Mesothelial cell of epicardium (in vitro differentiated cells): ENCODE data around the gene TUG1. TPM values are rescaled to one million over a fixed set of nuclear protein-coding genes. Genes with fewer than 3 reads are reported as not detected.

Experiments
- DNase-seq, 2 experiments: peaks; one replicate each; pipeline ENCODE4 v3.0.0; 2021; ENCODE audit warnings: low spot score in 2 of 2; ENCODE audit not compliant: unreplicated experiment in 2 of 2
- H3K27ac Mint-ChIP-seq: 2 replicates; pipeline ENCODE4 v1.8.0; 2021; ENCODE audit warnings: mixed read lengths
- H3K27me3 Mint-ChIP-seq: 2 replicates; pipeline ENCODE4 v1.8.0; 2021; ENCODE audit warnings: low read depth, mixed read lengths
- H3K36me3 Mint-ChIP-seq: 2 replicates; pipeline ENCODE4 v1.8.0; 2021; ENCODE audit warnings: mixed read lengths
- H3K4me1 Mint-ChIP-seq: 2 replicates; pipeline ENCODE4 v1.8.0; 2021; ENCODE audit warnings: mixed read lengths
- H3K4me3 Mint-ChIP-seq: 2 replicates; pipeline ENCODE4 v1.8.0; 2021; ENCODE audit warnings: mild to moderate bottlenecking, moderate library complexity, mixed read lengths
- H3K9me3 Mint-ChIP-seq: 2 replicates; pipeline ENCODE4 v1.8.0; 2021; ENCODE audit warnings: mixed read lengths
- CTCF ChIP-seq: fragments of 200-600 bp; sonication (generic); IDR thresholded peaks from one replicate; pipeline ENCODE4 v1.5.0; 2021; ENCODE audit warnings: antibody characterized with exemption; ENCODE audit not compliant: unreplicated experiment
- total RNA-seq: library from RNA; stranded (reverse); gene quantifications from 3 replicates; pipeline ENCODE4 v1.2.1, GENCODE V29; 2021

The TUG1 gene
- total RNA-seq, 1 donor from 2014 or later, result 183 TPM

- H3K27me3 Mint-ChIP-seq, result no peaks in the 10 kb centered on the region
- H3K4me1 Mint-ChIP-seq, result no peaks in the 10 kb centered on the region
- no peak for TF ChIP-seq CTCF
- no peak overlapping the region for H3K27ac Mint-ChIP-seq
- no peak overlapping the region for H3K4me3 Mint-ChIP-seq
- no peaks in the 10 kb centered on the region for H3K9me3 Mint-ChIP-seq
- H3K36me3 Mint-ChIP-seq, result peaks cover 33% of the 10 kb centered on the region
- DNase-seq, result no peak
Measured at GRCh38 chr22:30947173-30947815, 21.8 kb upstream of the TUG1 start.

GRCh38 chr22:30947816-30948454, 21.1 kb upstream of the TUG1 start:
- no peak overlapping the region for H3K27ac Mint-ChIP-seq
- no peak overlapping the region for H3K4me3 Mint-ChIP-seq
- TF ChIP-seq CTCF, result no peak
- no peak for DNase-seq
- H3K36me3 Mint-ChIP-seq, result peaks cover 33% of the 10 kb centered on the region
- H3K9me3 Mint-ChIP-seq, result no peaks in the 10 kb centered on the region
- no peaks in the 10 kb centered on the region for H3K27me3 Mint-ChIP-seq
- no peaks in the 10 kb centered on the region for H3K4me1 Mint-ChIP-seq

GRCh38 chr22:30948930-30949342, 20.1 kb upstream of the TUG1 start:
- H3K36me3 Mint-ChIP-seq, result peaks cover 32% of the 10 kb centered on the region
- no peaks in the 10 kb centered on the region for H3K4me1 Mint-ChIP-seq
- no peak overlapping the region for H3K4me3 Mint-ChIP-seq
- no peaks in the 10 kb centered on the region for H3K27me3 Mint-ChIP-seq
- no peak for DNase-seq
- no peaks in the 10 kb centered on the region for H3K9me3 Mint-ChIP-seq
- no peak for TF ChIP-seq CTCF
- peak overlapping the region; percentile 5 for H3K27ac Mint-ChIP-seq

GRCh38 chr22:30949934-30950660, 19.0 kb upstream of the TUG1 start:
- Mint-ChIP-seq H3K27me3 (no peaks in the 10 kb centered on the region), H3K36me3 (peaks cover 25% of the 10 kb centered on the region), H3K4me1 (no peaks in the 10 kb centered on the region), H3K4me3 (no peak overlapping the region), H3K9me3 (no peaks in the 10 kb centered on the region), H3K27ac (no peak overlapping the region)
- no peak for TF ChIP-seq CTCF
- DNase-seq, result no peak

- Mint-ChIP-seq H3K27ac (no peak overlapping the region), H3K9me3 (no peaks in the 10 kb centered on the region), H3K4me1 (no peaks in the 10 kb centered on the region), H3K4me3 (no peak overlapping the region), H3K36me3 (peaks cover 28% of the 10 kb centered on the region), H3K27me3 (no peaks in the 10 kb centered on the region)
- no peak for DNase-seq
- TF ChIP-seq CTCF, result no peak
Measured at GRCh38 chr22:30953206-30953605, 15.9 kb upstream of the TUG1 start.
